GM18498 (cell line): ENCODE results near the gene QSOX2.

Experiments used
- ATAC-seq: cut with Tn5 transposase; IDR thresholded peaks from one replicate; pipeline ENCODE4 v1.9.1; 2021; ENCODE audit warnings: mild to moderate bottlenecking, moderate library complexity; ENCODE audit not compliant: unreplicated experiment

Gene QSOX2

GRCh38 chr9:136192289-136193126 is 53.1 kb downstream of the QSOX2 start:
- no peak for ATAC-seq

GRCh38 chr9:136191960-136192286 is 53.7 kb downstream of the QSOX2 start:
- ATAC-seq, result no peak

GRCh38 chr9:136191099-136191959 is 54.3 kb downstream of the QSOX2 start:
- no peak for ATAC-seq

GRCh38 chr9:136190656-136191055 is 55.0 kb downstream of the QSOX2 start:
- no peak for ATAC-seq

- ATAC-seq, result no peak
These were observed 55.4 kb downstream of the QSOX2 start for GRCh38 chr9:136190237-136190601.

GRCh38 chr9:136189394-136190236 is 56.0 kb downstream of the QSOX2 start:
- ATAC-seq, result no peak

GRCh38 chr9:136187683-136188586 is 57.7 kb downstream of the QSOX2 start:
- ATAC-seq, result no peak

GRCh38 chr9:136187197-136187596 is 58.4 kb downstream of the QSOX2 start:
- no peak for ATAC-seq

GRCh38 chr9:136186386-136186785 is 59.2 kb downstream of the QSOX2 start:
- ATAC-seq, result no peak

- no peak for ATAC-seq
These were observed 59.8 kb downstream of the QSOX2 start for GRCh38 chr9:136185596-136186366.

GRCh38 chr9:136185066-136185465 is 60.5 kb downstream of the QSOX2 start:
- ATAC-seq, result no peak

GRCh38 chr9:136182850-136183422 is 62.7 kb downstream of the QSOX2 start:
- ATAC-seq, result no peak

- no peak for ATAC-seq
These were observed 63.2 kb downstream of the QSOX2 start for GRCh38 chr9:136182420-136182787.

GRCh38 chr9:136181784-136182419 is 63.7 kb downstream of the QSOX2 start:
- no peak for ATAC-seq

GRCh38 chr9:136180586-136180985 is 65.0 kb downstream of the QSOX2 start:
- ATAC-seq, result no peak

- ATAC-seq, result no peak
These were observed 65.9 kb downstream of the QSOX2 start for GRCh38 chr9:136179761-136180160.

- no peak for ATAC-seq
These were observed 66.5 kb downstream of the QSOX2 start for GRCh38 chr9:136179101-136179616.

- ATAC-seq, result no peak
These were observed 66.9 kb downstream of the QSOX2 start for GRCh38 chr9:136178773-136179075.
